HepG2 (cell line): Measurements from ENCODE around the gene C16orf86. TPM values are rescaled to one million over a fixed set of nuclear protein-coding genes. Genes with fewer than 3 reads are reported as not detected.
A peak's percentile ranks its signal among the peaks of the same experiment; 100 is the strongest.

Experiments
- ATAC-seq: fragments of 200-7000 bp; cut with Tn5 transposase; 3 replicates; pipeline ENCODE4 v1.9.1; 2020; ENCODE audit warnings: mild to moderate bottlenecking, moderate library complexity
- Bru-seq: library from RNA; stranded (reverse); fragments of 400-500 nt; gene quantifications from one replicate; lab custom pipeline; 2021; lab: Mats Ljungman, UMichigan
- BruChase-seq, 2 experiments: library from RNA; stranded (reverse); fragments of 400-500 nt; gene quantifications; one replicate each; lab custom pipeline; 2021; lab: Mats Ljungman, UMichigan
- BruUV-seq: library from RNA; stranded (reverse); fragments of 400-500 nt; replicated peaks from 2 replicates; lab custom pipeline; 2021; lab: Mats Ljungman, UMichigan
- CTCF ChIA-PET: fragments of 300-600 bp; formaldehyde crosslinking; extraction: SDS; loops from one replicate; lab custom pipeline; 2021; ENCODE audit warnings: low total read pairs, inconsistent platforms, low intra/inter-chr PET ratio; lab: Yijun Ruan, JAX
- POLR2A ChIA-PET: fragments of 350-600 bp; sonication (Branson Sonifier 250); formaldehyde crosslinking; loops from one replicate; lab custom pipeline; 2020; ENCODE audit warnings: antibody characterized with exemption, inconsistent platforms; lab: Yijun Ruan, JAX
- DNase-seq: peaks from one replicate; pipeline ENCODE4 v3.0.0-alpha.2; 2015; ENCODE audit warnings: low spot score
- FAIRE-seq: peaks from 3 replicates; lab custom pipeline; 2011; peaks lifted over from hg19 to GRCh38; lab: Jason Lieb, UNC
- H2AFZ ChIP-seq: one replicate; pipeline ENCODE4 v1.6.1; 2011; ENCODE audit warnings: low read length, inconsistent platforms
- H3K27ac ChIP-seq: fragments of 300-600 bp; 3 replicates; pipeline ENCODE4 v1.8.0; 2011; ENCODE audit warnings: mixed run types, mild to moderate bottlenecking, mixed read lengths, low read length, inconsistent platforms; ENCODE audit not compliant: insufficient read depth; ENCODE audit errors: extremely low read length
- H3K27me3 ChIP-seq, 2 experiments: fragments of 200-600 bp in 1 of 2; 2 replicates in 1 of 2; 3 replicates in 1 of 2; pipeline versions ENCODE4 v1.6.0 to v1.8.0; 2011; ENCODE audit warnings: low read length in 2 of 2, mild to moderate bottlenecking in 2 of 2, moderate library complexity in 2 of 2, inconsistent platforms in 1 of 2; ENCODE audit not compliant: insufficient read depth in 2 of 2, control insufficient read depth in 1 of 2
- H3K36me3 ChIP-seq, 2 experiments: fragments of 200-600 bp in 1 of 2; replicated peaks in 1 of 2; 2 replicates in 1 of 2; 3 replicates in 1 of 2; pipeline versions ENCODE4 v1.5.1 to v1.8.0; 2011; ENCODE audit warnings: low read length in 2 of 2, inconsistent platforms in 1 of 2; ENCODE audit not compliant: insufficient read depth in 2 of 2, control insufficient read depth in 1 of 2
- H3K4me1 ChIP-seq: 2 replicates; pipeline ENCODE4 v1.5.1; 2012; ENCODE audit warnings: low read length, inconsistent platforms; ENCODE audit not compliant: insufficient read depth
- H3K4me2 ChIP-seq: 2 replicates; pipeline ENCODE4 v1.6.0; 2011; ENCODE audit warnings: low read depth, low read length, inconsistent platforms
- H3K4me3 ChIP-seq, 3 experiments: fragments of 200-600 bp in 1 of 3; sonication (generic), shearing (Covaris generic) in 1 of 3; replicated peaks in 1 of 3; 2 replicates each; pipeline ENCODE4 v1.5.1; 2011 to 2016; ENCODE audit warnings: low read length in 3 of 3, inconsistent platforms in 2 of 3, low read depth in 2 of 3, mild to moderate bottlenecking in 2 of 3, control low read depth in 1 of 3, mixed read lengths in 1 of 3; ENCODE audit not compliant: insufficient read depth in 1 of 3
- H3K79me2 ChIP-seq: one replicate; pipeline ENCODE4 v1.6.1; 2011; ENCODE audit warnings: low read length, inconsistent platforms; ENCODE audit not compliant: insufficient read depth
- H3K9ac ChIP-seq: 2 replicates; pipeline ENCODE4 v1.6.0; 2011; ENCODE audit warnings: mild to moderate bottlenecking, low read depth, low read length, inconsistent platforms; ENCODE audit not compliant: insufficient read depth
- H3K9me3 ChIP-seq: 2 replicates; pipeline ENCODE4 v1.5.1; 2012; ENCODE audit warnings: mild to moderate bottlenecking, low read length
- H4K20me1 ChIP-seq: 2 replicates; pipeline ENCODE4 v1.6.0; 2011; ENCODE audit warnings: inconsistent platforms, mild to moderate bottlenecking, low read length, moderate library complexity; ENCODE audit not compliant: insufficient read depth
- GATAD1 ChIP-seq: IDR thresholded peaks from 2 replicates; pipeline ENCODE4 v1.6.1; 2016; ENCODE audit warnings: missing genetic modification reagents, missing compliant biosample characterization
- SYNCRIP ChIP-seq: fragments of 200-400 bp; formaldehyde crosslinking; IDR thresholded peaks from 2 replicates; pipeline ENCODE4 v1.6.1; 2018; ENCODE audit warnings: mild to moderate bottlenecking, low read depth, low read length; ENCODE audit not compliant: insufficient read depth
- TAF1 ChIP-seq: sonication (generic); formaldehyde crosslinking; IDR thresholded peaks from 2 replicates; pipeline ENCODE4 v1.4.0; 2020; ENCODE audit warnings: missing genetic modification reagents
- ZBTB33 ChIP-seq: sonication (generic); formaldehyde crosslinking; IDR thresholded peaks from 2 replicates; pipeline ENCODE4 v1.4.0; 2020; ENCODE audit warnings: missing genetic modification reagents
- ZEB1 ChIP-seq: IDR thresholded peaks from 2 replicates; pipeline ENCODE4 v1.6.1; 2012; ENCODE audit warnings: mild to moderate bottlenecking, low read depth, inconsistent platforms; ENCODE audit not compliant: insufficient replicate concordance
- ZNF512B ChIP-seq: sonication (generic); formaldehyde crosslinking; IDR thresholded peaks from 2 replicates; pipeline ENCODE4 v1.5.1; 2020; ENCODE audit warnings: missing genetic modification reagents, mild to moderate bottlenecking, borderline replicate concordance
- WGBS: methylation state at CpG from one replicate; pipeline ENCODE4 v1.1.6; 2017; ENCODE audit warnings: low lambda C conversion rate; 5-methylcytosine and 5-hydroxymethylcytosine counted together
- in situ Hi-C: cut with HindIII; loops from 2 replicates; pipeline ENCODE4 v1.10.0; 2017; ENCODE audit warnings: low pct_unique_long_range_greater_than_20kb; ENCODE audit not compliant: extremely low pct_ligation_motif_present
- intact Hi-C: fragments of 100-400 bp; cut with micrococcal nuclease; formaldehyde crosslinking; loops from one replicate; pipeline ENCODE4 v1.10.0; 2022; ENCODE audit not compliant: unreplicated experiment
- long read RNA-seq, 2 experiments: library from RNA in 1 of 2; library from polyadenylated mRNA in 1 of 2; stranded (forward) in 1 of 2; unstranded in 1 of 2; transcript quantifications; one replicate each; pipeline ENCODE4 v2.0.0, GENCODE V29; 2019 to 2022
- polyA minus RNA-seq, 3 experiments: library from RNA; depleted of rRNA, polyadenylated mRNA; stranded (reverse); fragments of >200 nt; gene quantifications; 2 replicates each; pipeline ENCODE4 v1.2.3, GENCODE V29; 2011; ENCODE audit warnings: low replicate concordance in 1 of 3
- polyA plus RNA-seq, 8 experiments: library from polyadenylated mRNA; depleted of rRNA in 3 of 8; stranded (reverse) in 7 of 8; unstranded in 1 of 8; fragments of >200 nt; fragmentation: Illumina TruSeq in 4 of 8; extraction: Trizol in 4 of 8; gene quantifications; 2 replicates each; pipeline versions ENCODE4 v1.2.1 to v1.2.3, GENCODE V29; 2011 to 2016; ENCODE audit warnings: low read depth in 4 of 8, missing spikeins in 1 of 8, mixed read lengths in 1 of 8; ENCODE audit not compliant: insufficient read depth in 1 of 8
- total RNA-seq, 5 experiments: library from RNA; depleted of rRNA; stranded (reverse); fragments of >200 nt; fragmentation: Illumina TruSeq; extraction: Trizol; gene quantifications; 2 replicates each; pipeline ENCODE4 v1.2.3, GENCODE V29; 2016; ENCODE audit warnings: low read depth in 1 of 5
- TF ChIP-seq, protein P1 (sequence below): sonication (generic); formaldehyde crosslinking; IDR thresholded peaks from 2 replicates; pipeline ENCODE4 v1.9.0; 2022; ENCODE audit warnings: missing genetic modification reagents, mild to moderate bottlenecking, borderline replicate concordance

The C16orf86 gene, protein sequence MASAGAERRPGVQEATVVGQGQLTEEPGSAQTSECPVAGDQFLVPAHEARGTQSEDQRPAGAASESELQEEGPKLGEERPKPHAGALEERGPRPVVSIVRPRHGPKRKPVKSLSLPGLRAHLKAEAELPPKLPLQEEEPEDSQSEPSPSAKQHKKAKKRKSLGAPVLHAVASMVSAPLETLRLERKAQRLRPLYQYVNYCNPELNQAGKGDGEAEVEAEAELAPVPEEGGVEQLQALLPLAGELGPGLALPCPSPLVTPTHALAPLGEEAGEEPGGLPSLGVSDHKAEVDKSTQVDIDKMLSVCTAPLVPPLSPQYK
- 1.7 and 3.1 TPM in 2 replicates for total RNA-seq (2016; rRNA removed; fragmentation: Illumina TruSeq; extraction: Trizol)
- total RNA-seq (2016; cell fraction: cytosol; rRNA removed; fragmentation: Illumina TruSeq; extraction: Trizol; ENCODE audit: low read depth), result 1.9 and 2.8 TPM in 2 replicates
- 2.1 and 4.2 TPM in 2 replicates for total RNA-seq (2016; cell fraction: insoluble cytoplasmic fraction; rRNA removed; fragmentation: Illumina TruSeq; extraction: Trizol)
- total RNA-seq (2016; cell fraction: membrane; rRNA removed; fragmentation: Illumina TruSeq; extraction: Trizol), result 2.2 and 3.5 TPM in 2 replicates
- total RNA-seq (2016; cell fraction: nucleus; rRNA removed; fragmentation: Illumina TruSeq; extraction: Trizol), result 1.9 and 4.3 TPM in 2 replicates
- 1.5 and 2.0 TPM in 2 replicates for polyA plus RNA-seq (2011; rRNA removed)
- 1.8 and 2.8 TPM in 2 replicates for polyA plus RNA-seq (2011; cell fraction: cytosol; rRNA removed)
- polyA plus RNA-seq (2011; cell fraction: nucleus; rRNA removed), result 7.9 and 8.0 TPM in 2 replicates
- polyA plus RNA-seq (2012), result 1.3 and 1.7 TPM in 2 replicates
- polyA plus RNA-seq (2016; cell fraction: cytosol; fragmentation: Illumina TruSeq; extraction: Trizol; ENCODE audit: low read depth), result 1.6 and 2.1 TPM in 2 replicates
- 2.2 and 3.1 TPM in 2 replicates for polyA plus RNA-seq (2016; cell fraction: insoluble cytoplasmic fraction; fragmentation: Illumina TruSeq; extraction: Trizol; ENCODE audit: low read depth)
- 2.3 and 2.5 TPM in 2 replicates for polyA plus RNA-seq (2016; cell fraction: membrane; fragmentation: Illumina TruSeq; extraction: Trizol; ENCODE audit: low read depth)
- 5.2 and 6.4 TPM in 2 replicates for polyA plus RNA-seq (2016; cell fraction: nucleus; fragmentation: Illumina TruSeq; extraction: Trizol; ENCODE audit: insufficient read depth, low read depth)
- polyA minus RNA-seq (2011; rRNA and poly(A)+ RNA removed; ENCODE audit: low replicate concordance), result 0.12 and 1.3 TPM in 2 replicates
- polyA minus RNA-seq (2011; cell fraction: cytosol; rRNA and poly(A)+ RNA removed), result 0.53 and 0.79 TPM in 2 replicates
- 0.62 and 0.64 TPM in 2 replicates for polyA minus RNA-seq (2011; cell fraction: nucleus; rRNA and poly(A)+ RNA removed)
- Bru-seq, nascent RNA, result percentile 41 among the genes with signal in this experiment
- percentile 44 among the genes with signal in this experiment for BruChase-seq, experiment 1, labeled RNA remaining after a 6-hour chase
- percentile 29 among the genes with signal in this experiment for BruChase-seq, experiment 2, labeled RNA remaining after a 2-hour chase
- long read RNA-seq, experiment 1, partial matches to known transcripts, result 1 of 2 reads
- long read RNA-seq, experiment 1, other reads (novel, unspliced or antisense), result 1 of 2 reads
- long read RNA-seq, experiment 2, partial matches to known transcripts, result 0 of 3 reads
- long read RNA-seq, experiment 2, other reads (novel, unspliced or antisense), result 2 of 3 reads

- peaks cover 38% of the 10 kb centered on the region for H3K4me1 ChIP-seq
- H3K27me3 ChIP-seq, result no peaks in the 10 kb centered on the region; a peak in 1 of 5 replicates
- H3K9me3 ChIP-seq, result no peaks in the 10 kb centered on the region
- H3K4me2 ChIP-seq, result peak within 1 kb of the TSS; percentile 98
- peak; percentile 83 for DNase-seq
- H3K27ac ChIP-seq, result peak within 1 kb of the TSS; percentile 67
- BruUV-seq, result TSS peak; percentile 48
- ChIA-PET CTCF (interaction anchor here (1.1 to 4.2 kb wide), 8 partner anchors 14 to 173 kb away, joined by 3 to 118 read pairs (median 8); partner anchors contain the start of genes CARMIL2 and CTCF), POLR2A (interaction anchor here (0.9 to 3.8 kb wide), 12 partner anchors 16 to 186 kb away, joined by 4 to 28 read pairs (median 5); partner anchors contain the start of genes ATP6V0D1, CTCF, GFOD2 and NUTF2)
- no peak within 1 kb of the TSS for H2AFZ ChIP-seq
- H3K4me3 ChIP-seq, result peak within 1 kb of the TSS; percentile 77 to 96 (median 88)
- intact Hi-C loops, result no loop called here
- WGBS, result 7% methylated on average over 13 of the region's 78 CpGs
- in situ Hi-C loops, result loop anchor here (5.0 to 10.0 kb wide), 2 partner anchors 140 to 268 kb away; partner anchors contain the start of genes CTRL, PSMB10, RANBP10 and TSNAXIP1
- peak within 1 kb of the TSS; percentile 76 for H3K9ac ChIP-seq
- H4K20me1 ChIP-seq, result no peaks in the 10 kb centered on the region
- ATAC-seq, result peak; percentile 71
- H3K79me2 ChIP-seq, result no peaks in the 10 kb centered on the region
- FAIRE-seq, result peak; percentile 30
- H3K36me3 ChIP-seq, result peaks cover 0 to 3% of the 10 kb centered on the region in 2 experiments; a peak in 1 of 5 replicates
- peak; percentile 6; the same call in 1 of the 2 replicates for TF ChIP-seq ZBTB33 (CRISPR knock-in tag)
- no peak for TF ChIP-seq ZEB1
- TF ChIP-seq SYNCRIP, result no peak
- TF ChIP-seq ZNF512B (CRISPR knock-in tag), result no peak
- peak; percentile 69 for TF ChIP-seq TAF1 (CRISPR knock-in tag)
- TF ChIP-seq, protein P1, sequence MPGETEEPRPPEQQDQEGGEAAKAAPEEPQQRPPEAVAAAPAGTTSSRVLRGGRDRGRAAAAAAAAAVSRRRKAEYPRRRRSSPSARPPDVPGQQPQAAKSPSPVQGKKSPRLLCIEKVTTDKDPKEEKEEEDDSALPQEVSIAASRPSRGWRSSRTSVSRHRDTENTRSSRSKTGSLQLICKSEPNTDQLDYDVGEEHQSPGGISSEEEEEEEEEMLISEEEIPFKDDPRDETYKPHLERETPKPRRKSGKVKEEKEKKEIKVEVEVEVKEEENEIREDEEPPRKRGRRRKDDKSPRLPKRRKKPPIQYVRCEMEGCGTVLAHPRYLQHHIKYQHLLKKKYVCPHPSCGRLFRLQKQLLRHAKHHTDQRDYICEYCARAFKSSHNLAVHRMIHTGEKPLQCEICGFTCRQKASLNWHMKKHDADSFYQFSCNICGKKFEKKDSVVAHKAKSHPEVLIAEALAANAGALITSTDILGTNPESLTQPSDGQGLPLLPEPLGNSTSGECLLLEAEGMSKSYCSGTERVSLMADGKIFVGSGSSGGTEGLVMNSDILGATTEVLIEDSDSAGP (CRISPR knock-in tag), result peak; percentile 67; the same call in 1 of the 2 replicates
- TF ChIP-seq GATAD1 (CRISPR knock-in tag), result peak; percentile 79; the same call in 1 of the 2 replicates
Measured at GRCh38 chr16:67666559-67667452, at the start of gene C16orf86, which contains the start of gene ENKD1. Gene C16orf86 (plus strand): TSS chr16:67666814. CDS start chr16:67666971, 157 bp downstream. Gene ENKD1 (minus strand): TSS chr16:67666750. CDS start chr16:67666442, 308 bp downstream.
